Dorsolateral prefrontal cortex (tissue), 118 donors: ENCODE data around the gene GFI1B. TPM values are rescaled to one million over a fixed set of nuclear protein-coding genes. Genes with fewer than 3 reads are reported as not detected.

Experiments used
- microRNA-seq, 43 experiments: library from miRNA; unstranded; fragments of <30 nt; microRNA quantifications; one replicate each; pipeline ENCODE4 v1.2.0, GENCODE V29; 2022
- total RNA-seq, 120 experiments: library from RNA; stranded (reverse); gene quantifications; one replicate each; pipeline versions ENCODE4 v1.2.3 to v1.2.4, GENCODE V29; 2022

The GFI1B gene
- total RNA-seq, 120 experiments from 2014 or later: 0.14 to 1.6 (median 0.30) TPM; not detected in 87

Small RNA genes lying within 50 kb of the gene (microRNA-seq; reads per million reads assigned to microRNA genes)
- gene MIR548AW: 0 to 12.9 (median 4.8) reads per million in 43 experiments

Other genes with a start within 250 kb of the GFI1B start
- gene AK8, start 100.4 kb upstream of the GFI1B start, total RNA-seq: 10 to 100 TPM in 1 of 120 experiments, 1 to 10 TPM in 117, under 1 TPM in 2; 0.77 to 10.6 (median 3.3) TPM
- 10 to 100 TPM in 117 of 120 experiments, 1 to 10 TPM in 3; 8.1 to 22.3 (median 14.5) TPM for gene SPACA9, start 99.8 kb upstream of the GFI1B start, total RNA-seq
- gene TSC1, start 34.1 kb upstream of the GFI1B start, total RNA-seq: 100 to 1,000 TPM in 101 of 120 experiments, 10 to 100 TPM in 19; 80.3 to 138 (median 112) TPM
- gene GTF3C5, start 52.3 kb downstream of the GFI1B start, total RNA-seq: 10 to 100 TPM; 37.5 to 98.9 (median 61.0) TPM
- gene CEL, start 83.3 kb downstream of the GFI1B start, total RNA-seq: 1 to 10 TPM in 107 of 120 experiments, under 1 TPM in 13; 0.64 to 7.6 (median 2.1) TPM
- gene RALGDS, start 142.5 kb downstream of the GFI1B start, total RNA-seq: 100 to 1,000 TPM in 109 of 120 experiments, 10 to 100 TPM in 11; 72.2 to 415 (median 142) TPM
- gene GBGT1, start 185.2 kb downstream of the GFI1B start, total RNA-seq: 10 to 100 TPM in 109 of 120 experiments, 1 to 10 TPM in 11; 5.8 to 27.4 (median 13.8) TPM
- not detected for gene OBP2B, start 230.6 kb downstream of the GFI1B start, total RNA-seq